ENCODE results near the gene MACROD2.

The MACROD2 gene

DNA sequence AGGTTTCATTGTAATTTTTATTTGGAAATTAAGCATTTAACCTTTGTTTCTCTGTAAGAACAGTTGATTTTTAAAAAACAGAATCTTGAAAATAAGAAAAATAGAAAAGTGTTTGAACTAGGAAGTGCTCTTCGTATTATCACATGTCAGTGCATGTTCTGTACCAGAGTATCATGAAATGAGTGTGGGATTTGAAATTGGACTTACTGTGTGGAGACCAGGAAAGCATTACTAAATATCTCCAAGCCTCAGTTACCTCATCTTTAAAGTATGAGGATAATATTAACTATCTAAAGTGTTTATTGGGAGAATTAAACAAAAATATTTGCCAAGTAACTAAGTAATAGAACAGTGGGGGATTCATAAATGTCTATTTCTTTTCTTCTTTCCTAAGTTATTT is 499.0 kb downstream of the MACROD2 start:
- 91 to 93% methylated on average over 1 of the region's 1 CpG for WGBS, 2 experiments
- Histone ChIP-seq H3K36me3 (ENCODE audit: control insufficient read depth, insufficient read depth, low read length) (no peaks in the 10 kb centered on the region), H3K4me3 (ENCODE audit: insufficient read depth, low read depth, low read length) (no peak overlapping the region), H3K27me3 (ENCODE audit: control insufficient read depth, insufficient read depth, low read length, poor library complexity, severe bottlenecking) (no peaks in the 10 kb centered on the region), H3K9me3 (ENCODE audit: control insufficient read depth, low read length) (no peaks in the 10 kb centered on the region), H3K27ac (ENCODE audit: insufficient read depth, low read depth, low read length, poor library complexity, severe bottlenecking) (no peak overlapping the region), H3K4me1 (ENCODE audit: control insufficient read depth, insufficient read depth, low read length) (no peaks in the 10 kb centered on the region)

DNA sequence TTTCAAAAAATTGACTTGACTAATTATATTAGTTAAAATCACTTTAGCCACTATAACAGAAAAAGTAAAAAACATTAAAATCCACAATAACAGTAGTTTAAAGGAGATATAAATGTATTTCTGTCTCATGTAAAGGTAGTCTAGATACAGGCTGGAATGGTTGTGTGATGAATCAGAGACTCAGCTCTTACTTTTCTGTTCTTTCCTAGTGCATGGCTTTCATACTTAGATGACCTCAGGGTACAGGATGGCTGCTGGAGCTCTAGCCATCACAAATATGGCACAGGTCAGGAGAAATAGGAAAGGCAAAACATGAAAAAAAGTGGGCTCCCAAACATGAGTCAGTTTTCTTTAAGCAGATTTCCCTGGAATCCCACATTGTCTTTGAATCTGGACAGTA is 499.8 kb downstream of the MACROD2 start:
- Histone ChIP-seq H3K4me1 (ENCODE audit: control insufficient read depth, insufficient read depth, low read length) (no peaks in the 10 kb centered on the region), H3K27me3 (ENCODE audit: control insufficient read depth, insufficient read depth, low read length, poor library complexity, severe bottlenecking) (no peaks in the 10 kb centered on the region), H3K9me3 (ENCODE audit: control insufficient read depth, low read length) (no peaks in the 10 kb centered on the region), H3K27ac (ENCODE audit: insufficient read depth, low read depth, low read length, poor library complexity, severe bottlenecking) (no peak overlapping the region), H3K4me3 (ENCODE audit: insufficient read depth, low read depth, low read length) (no peak overlapping the region), H3K36me3 (ENCODE audit: control insufficient read depth, insufficient read depth, low read length) (no peaks in the 10 kb centered on the region)

DNA sequence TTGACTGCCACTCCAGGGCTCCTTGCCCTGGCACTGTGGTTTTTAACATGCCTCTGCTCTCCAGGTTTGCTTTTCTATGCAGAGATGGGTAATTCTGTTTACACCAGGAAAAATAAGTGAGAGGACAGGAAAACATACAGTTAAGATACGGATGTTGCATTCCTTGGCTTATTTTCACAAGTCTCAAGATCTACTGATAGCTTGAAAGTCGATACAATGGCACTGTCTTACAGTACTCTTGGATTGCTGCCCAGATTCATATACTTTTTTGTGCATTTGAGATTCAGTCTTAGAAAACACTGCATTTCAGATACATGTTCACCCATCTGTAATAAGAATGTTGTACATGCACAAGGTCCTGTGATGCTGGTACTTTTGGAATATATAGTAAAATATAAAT is 501.7 kb downstream of the MACROD2 start:
- 96 to 98% methylated on average over 2 of the region's 2 CpGs for WGBS, 2 experiments
- Histone ChIP-seq H3K27me3 (ENCODE audit: control insufficient read depth, insufficient read depth, low read length, poor library complexity, severe bottlenecking) (no peaks in the 10 kb centered on the region), H3K4me1 (ENCODE audit: control insufficient read depth, insufficient read depth, low read length) (no peaks in the 10 kb centered on the region), H3K36me3 (ENCODE audit: control insufficient read depth, insufficient read depth, low read length) (no peaks in the 10 kb centered on the region), H3K27ac (ENCODE audit: insufficient read depth, low read depth, low read length, poor library complexity, severe bottlenecking) (no peak overlapping the region), H3K4me3 (ENCODE audit: insufficient read depth, low read depth, low read length) (no peak overlapping the region), H3K9me3 (ENCODE audit: control insufficient read depth, low read length) (no peaks in the 10 kb centered on the region)

DNA sequence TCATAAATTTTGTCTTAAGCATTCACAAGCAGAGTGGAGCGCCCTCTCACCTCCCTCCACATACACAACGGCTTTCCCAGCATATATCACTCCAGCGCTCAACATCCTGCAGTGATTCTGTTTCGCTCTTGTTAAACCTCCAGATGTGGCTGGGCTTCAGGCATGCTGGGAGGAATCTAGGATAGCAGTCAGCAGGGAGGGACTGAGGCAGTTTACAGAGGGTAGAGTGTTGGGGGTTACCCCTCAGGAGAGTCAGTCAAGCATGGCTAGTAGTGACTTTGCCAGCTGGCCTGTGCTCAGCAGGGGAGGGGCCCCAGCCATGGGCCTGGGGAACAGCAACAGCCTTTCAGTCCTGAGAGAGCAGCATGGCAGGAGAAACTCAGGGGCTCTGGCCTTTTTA is 503.5 kb downstream of the MACROD2 start:
- no peak overlapping the region for H3K4me3 ChIP-seq (ENCODE audit: insufficient read depth, low read depth, low read length)
- no peaks in the 10 kb centered on the region for H3K9me3 ChIP-seq (ENCODE audit: control insufficient read depth, low read length)
- no peaks in the 10 kb centered on the region for H3K36me3 ChIP-seq (ENCODE audit: control insufficient read depth, insufficient read depth, low read length)
- H3K27me3 ChIP-seq (ENCODE audit: control insufficient read depth, insufficient read depth, low read length, poor library complexity, severe bottlenecking) = no peaks in the 10 kb centered on the region
- no peaks in the 10 kb centered on the region for H3K4me1 ChIP-seq (ENCODE audit: control insufficient read depth, insufficient read depth, low read length)
- H3K27ac ChIP-seq (ENCODE audit: insufficient read depth, low read depth, low read length, poor library complexity, severe bottlenecking) = no peak overlapping the region
- 45 to 52% methylated on average over 4 of the region's 4 CpGs for WGBS, 2 experiments

DNA sequence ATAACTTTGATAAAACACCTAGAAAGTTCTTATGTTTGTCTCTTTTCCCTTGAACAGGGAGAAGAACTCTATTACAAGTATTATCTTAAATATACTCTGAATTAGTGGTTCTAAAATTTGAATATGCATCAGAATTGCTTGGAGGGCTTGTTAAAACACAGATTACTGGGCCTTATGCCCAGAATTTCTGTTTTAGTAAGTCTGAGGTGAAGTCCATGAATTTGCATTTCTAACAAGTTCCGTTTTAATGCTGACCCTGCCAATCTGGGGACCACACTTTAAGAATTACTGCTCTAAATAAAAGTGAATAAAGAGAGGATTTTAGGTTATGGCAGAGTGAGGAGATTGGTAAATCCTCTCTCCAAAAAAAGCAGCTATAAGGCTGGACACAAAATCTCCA is 510.2 kb downstream of the MACROD2 start:
- 95 to 100% methylated on average over 1 of the region's 1 CpG for whole genome bisulfite sequencing, 2 experiments
- H3K27me3 ChIP-seq (ENCODE audit: control insufficient read depth, insufficient read depth, low read length, poor library complexity, severe bottlenecking) = no peaks in the 10 kb centered on the region
- H3K4me3 ChIP-seq (ENCODE audit: insufficient read depth, low read depth, low read length) = no peak overlapping the region
- H3K9me3 ChIP-seq (ENCODE audit: control insufficient read depth, low read length) = no peaks in the 10 kb centered on the region
- H3K4me1 ChIP-seq (ENCODE audit: control insufficient read depth, insufficient read depth, low read length) = no peaks in the 10 kb centered on the region
- H3K36me3 ChIP-seq (ENCODE audit: control insufficient read depth, insufficient read depth, low read length) = peaks cover 3% of the 10 kb centered on the region
- H3K27ac ChIP-seq (ENCODE audit: insufficient read depth, low read depth, low read length, poor library complexity, severe bottlenecking) = no peak overlapping the region

DNA sequence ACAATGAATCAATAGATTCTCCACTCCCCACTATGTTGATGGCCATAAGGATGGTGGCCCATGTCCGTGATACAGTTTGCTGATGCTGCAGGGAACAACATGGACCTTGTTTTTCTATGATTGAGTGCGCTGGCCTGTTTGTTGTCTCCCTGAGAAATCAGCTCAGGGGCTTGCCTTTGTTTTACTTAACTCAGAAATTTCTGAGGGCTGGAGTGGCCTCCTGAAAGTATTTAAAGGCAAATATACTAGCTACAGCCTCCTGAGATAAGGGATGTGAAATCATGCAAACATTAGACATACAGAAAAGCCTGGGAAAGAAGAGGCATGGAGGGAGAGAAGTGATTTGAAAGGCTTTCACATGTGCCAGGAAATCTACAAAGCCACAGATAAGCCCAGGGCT is 512.4 kb downstream of the MACROD2 start:
- WGBS, 2 experiments = 95 to 100% methylated on average over 2 of the region's 2 CpGs
- Histone ChIP-seq H3K27me3 (ENCODE audit: control insufficient read depth, insufficient read depth, low read length, poor library complexity, severe bottlenecking) (no peaks in the 10 kb centered on the region), H3K36me3 (ENCODE audit: control insufficient read depth, insufficient read depth, low read length) (peaks cover 3% of the 10 kb centered on the region), H3K4me3 (ENCODE audit: insufficient read depth, low read depth, low read length) (no peak overlapping the region), H3K9me3 (ENCODE audit: control insufficient read depth, low read length) (no peaks in the 10 kb centered on the region), H3K4me1 (ENCODE audit: control insufficient read depth, insufficient read depth, low read length) (no peaks in the 10 kb centered on the region), H3K27ac (ENCODE audit: insufficient read depth, low read depth, low read length, poor library complexity, severe bottlenecking) (no peak overlapping the region)

DNA sequence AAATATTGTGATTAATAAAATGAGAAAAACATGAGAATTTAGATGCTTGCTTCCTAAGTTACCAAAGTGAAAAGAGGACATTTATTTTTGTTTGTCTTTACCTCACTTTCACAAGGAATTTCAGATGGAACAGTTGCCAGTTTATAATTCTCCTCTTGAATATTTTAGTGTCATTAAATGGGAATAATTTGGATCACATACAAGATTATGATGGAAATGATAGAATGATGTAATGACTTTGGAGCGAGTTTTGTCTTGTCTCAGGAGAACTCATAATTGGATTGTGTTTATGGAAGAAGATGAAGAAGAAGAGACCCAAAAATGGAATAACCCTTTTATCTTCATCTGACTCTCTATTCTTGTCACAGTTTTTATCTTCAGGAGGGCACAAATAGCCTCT is 515.0 kb downstream of the MACROD2 start:
- 89 to 92% methylated on average over 1 of the region's 1 CpG for whole genome bisulfite sequencing, 2 experiments
- no peaks in the 10 kb centered on the region for H3K9me3 ChIP-seq (ENCODE audit: control insufficient read depth, low read length)
- no peak overlapping the region for H3K27ac ChIP-seq (ENCODE audit: insufficient read depth, low read depth, low read length, poor library complexity, severe bottlenecking)
- no peaks in the 10 kb centered on the region for H3K4me1 ChIP-seq (ENCODE audit: control insufficient read depth, insufficient read depth, low read length)
- no peaks in the 10 kb centered on the region for H3K27me3 ChIP-seq (ENCODE audit: control insufficient read depth, insufficient read depth, low read length, poor library complexity, severe bottlenecking)
- H3K36me3 ChIP-seq (ENCODE audit: control insufficient read depth, insufficient read depth, low read length) = peaks cover 3% of the 10 kb centered on the region
- no peak overlapping the region for H3K4me3 ChIP-seq (ENCODE audit: insufficient read depth, low read depth, low read length)

DNA sequence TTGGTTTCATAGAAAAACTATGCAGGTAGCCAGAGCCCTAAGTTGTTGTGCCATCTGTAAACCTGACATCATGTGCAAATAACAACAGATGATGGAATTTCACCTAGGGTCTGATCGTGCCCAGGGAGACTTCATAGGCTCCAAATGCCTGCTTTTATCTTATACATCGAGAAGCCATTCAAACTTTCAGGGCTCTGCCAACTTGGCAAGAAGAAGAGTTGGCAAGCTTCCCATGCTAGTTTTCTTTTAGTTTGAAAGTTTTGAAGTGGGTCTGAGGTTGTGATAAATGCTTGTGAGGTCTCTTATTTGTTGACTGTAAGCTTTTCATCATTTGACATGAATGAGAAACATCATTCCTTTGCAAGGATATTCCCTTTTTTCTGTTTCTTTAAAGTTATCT is 517.5 kb downstream of the MACROD2 start:
- Histone ChIP-seq H3K27me3 (ENCODE audit: control insufficient read depth, insufficient read depth, low read length, poor library complexity, severe bottlenecking) (no peaks in the 10 kb centered on the region), H3K4me1 (ENCODE audit: control insufficient read depth, insufficient read depth, low read length) (no peaks in the 10 kb centered on the region), H3K36me3 (ENCODE audit: control insufficient read depth, insufficient read depth, low read length) (peaks cover 3% of the 10 kb centered on the region)

DNA sequence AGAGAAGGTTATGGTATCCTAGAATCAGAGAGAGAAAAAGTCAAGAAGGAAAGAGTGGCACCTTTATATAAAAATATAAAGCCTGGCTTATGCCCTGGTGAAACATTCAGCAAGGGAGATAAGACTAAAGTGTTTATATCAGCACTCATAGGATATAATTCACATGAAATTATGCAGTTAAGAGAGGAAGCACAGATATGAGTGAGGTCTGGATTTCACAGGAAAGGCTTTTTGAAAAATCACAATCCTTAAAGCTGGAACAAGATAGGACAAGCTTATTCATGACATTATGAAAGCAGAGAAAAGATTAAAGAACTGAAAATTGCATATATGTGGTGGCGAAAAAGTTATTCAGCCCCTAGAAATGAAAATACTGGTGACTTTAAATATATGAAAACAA is 523.3 kb downstream of the MACROD2 start:
- no peaks in the 10 kb centered on the region for H3K36me3 ChIP-seq (ENCODE audit: control insufficient read depth, insufficient read depth, low read length)
- H3K4me3 ChIP-seq (ENCODE audit: insufficient read depth, low read depth, low read length) = no peak overlapping the region
- WGBS, 2 experiments = 88% methylated on average over 1 of the region's 1 CpG; no CpG with 5 or more reads in 1 of the 2 experiments
- no peaks in the 10 kb centered on the region for H3K27me3 ChIP-seq (ENCODE audit: control insufficient read depth, insufficient read depth, low read length, poor library complexity, severe bottlenecking)
- H3K9me3 ChIP-seq (ENCODE audit: control insufficient read depth, low read length) = no peaks in the 10 kb centered on the region
- no peaks in the 10 kb centered on the region for H3K4me1 ChIP-seq (ENCODE audit: control insufficient read depth, insufficient read depth, low read length)
- H3K27ac ChIP-seq (ENCODE audit: insufficient read depth, low read depth, low read length, poor library complexity, severe bottlenecking) = no peak overlapping the region

More for the DNA sequence above, 517.5 kb downstream of the MACROD2 start:
- Histone ChIP-seq H3K4me3 (ENCODE audit: insufficient read depth, low read depth, low read length) (no peak overlapping the region), H3K27ac (ENCODE audit: insufficient read depth, low read depth, low read length, poor library complexity, severe bottlenecking) (no peak overlapping the region), H3K9me3 (ENCODE audit: control insufficient read depth, low read length) (no peaks in the 10 kb centered on the region)
- WGBS, 2 experiments = 47 to 50% methylated on average over 2 of the region's 2 CpGs

DNA sequence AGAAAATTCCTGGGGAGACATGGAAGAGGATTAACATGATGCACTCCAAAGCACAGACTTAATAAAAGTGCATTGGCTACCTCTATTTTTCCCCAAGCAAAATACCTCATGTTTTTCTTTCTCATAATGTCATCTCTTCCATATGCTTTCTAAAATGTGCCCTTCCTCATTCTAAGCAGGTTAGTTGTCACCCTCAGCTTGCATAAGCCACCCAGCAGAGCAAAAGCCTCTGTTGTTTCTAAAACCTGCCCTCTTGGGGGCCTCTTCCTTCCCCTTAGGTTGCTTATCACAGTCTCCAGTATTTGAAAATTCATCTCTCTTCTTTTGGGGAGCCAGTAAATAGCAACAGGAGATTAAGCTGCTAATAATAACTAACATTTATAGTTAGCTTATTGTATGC is 525.7 kb downstream of the MACROD2 start:
- no peaks in the 10 kb centered on the region for H3K27me3 ChIP-seq (ENCODE audit: control insufficient read depth, insufficient read depth, low read length, poor library complexity, severe bottlenecking)
- H3K9me3 ChIP-seq (ENCODE audit: control insufficient read depth, low read length) = no peaks in the 10 kb centered on the region
- H3K27ac ChIP-seq (ENCODE audit: insufficient read depth, low read depth, low read length, poor library complexity, severe bottlenecking) = no peak overlapping the region

DNA sequence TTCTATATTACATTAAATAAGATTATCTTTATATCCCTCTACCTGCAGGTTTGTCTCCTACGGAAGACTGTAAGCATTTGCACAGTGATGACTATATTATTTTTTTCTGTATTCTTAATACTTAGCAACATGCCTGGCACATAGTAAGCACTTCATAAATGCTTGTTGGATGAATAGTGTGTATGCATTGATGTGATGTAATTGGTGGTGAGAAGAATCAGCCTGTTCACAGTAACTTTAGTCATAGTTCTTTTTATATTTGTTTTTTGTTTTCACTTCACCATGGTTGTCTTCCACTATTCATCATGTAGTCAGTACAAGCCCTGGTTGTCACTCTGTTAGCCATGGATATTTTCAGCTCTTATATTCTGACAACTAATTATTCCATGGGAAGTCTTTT is 526.1 kb downstream of the MACROD2 start:
- Histone ChIP-seq H3K27ac (ENCODE audit: insufficient read depth, low read depth, low read length, poor library complexity, severe bottlenecking) (no peak overlapping the region), H3K4me3 (ENCODE audit: insufficient read depth, low read depth, low read length) (no peak overlapping the region), H3K27me3 (ENCODE audit: control insufficient read depth, insufficient read depth, low read length, poor library complexity, severe bottlenecking) (no peaks in the 10 kb centered on the region), H3K4me1 (ENCODE audit: control insufficient read depth, insufficient read depth, low read length) (no peaks in the 10 kb centered on the region), H3K9me3 (ENCODE audit: control insufficient read depth, low read length) (no peaks in the 10 kb centered on the region), H3K36me3 (ENCODE audit: control insufficient read depth, insufficient read depth, low read length) (no peaks in the 10 kb centered on the region)
- WGBS, 2 experiments = 78% methylated on average over 1 of the region's 1 CpG; no CpG with 5 or more reads in 1 of the 2 experiments

More for the DNA sequence above, 525.7 kb downstream of the MACROD2 start:
- no peak overlapping the region for H3K4me3 ChIP-seq (ENCODE audit: insufficient read depth, low read depth, low read length)
- no peaks in the 10 kb centered on the region for H3K36me3 ChIP-seq (ENCODE audit: control insufficient read depth, insufficient read depth, low read length)
- H3K4me1 ChIP-seq (ENCODE audit: control insufficient read depth, insufficient read depth, low read length) = no peaks in the 10 kb centered on the region
